GM12873 (cell line): Measurements from ENCODE around the gene MAGI1.

Experiments
- TF ChIP-seq, protein P1 (sequence below): IDR thresholded peaks from 2 replicates; pipeline ENCODE4 v1.5.1; 2012; ENCODE audit warnings: low read depth, mild to moderate bottlenecking, moderate library complexity, low read length, control low read depth; ENCODE audit not compliant: insufficient read depth; ENCODE audit errors: missing control alignments

MAGI1 gene

GRCh38 chr3:65939184-65939583, 99.5 kb downstream of the MAGI1 start:
- TF ChIP-seq, protein P1, sequence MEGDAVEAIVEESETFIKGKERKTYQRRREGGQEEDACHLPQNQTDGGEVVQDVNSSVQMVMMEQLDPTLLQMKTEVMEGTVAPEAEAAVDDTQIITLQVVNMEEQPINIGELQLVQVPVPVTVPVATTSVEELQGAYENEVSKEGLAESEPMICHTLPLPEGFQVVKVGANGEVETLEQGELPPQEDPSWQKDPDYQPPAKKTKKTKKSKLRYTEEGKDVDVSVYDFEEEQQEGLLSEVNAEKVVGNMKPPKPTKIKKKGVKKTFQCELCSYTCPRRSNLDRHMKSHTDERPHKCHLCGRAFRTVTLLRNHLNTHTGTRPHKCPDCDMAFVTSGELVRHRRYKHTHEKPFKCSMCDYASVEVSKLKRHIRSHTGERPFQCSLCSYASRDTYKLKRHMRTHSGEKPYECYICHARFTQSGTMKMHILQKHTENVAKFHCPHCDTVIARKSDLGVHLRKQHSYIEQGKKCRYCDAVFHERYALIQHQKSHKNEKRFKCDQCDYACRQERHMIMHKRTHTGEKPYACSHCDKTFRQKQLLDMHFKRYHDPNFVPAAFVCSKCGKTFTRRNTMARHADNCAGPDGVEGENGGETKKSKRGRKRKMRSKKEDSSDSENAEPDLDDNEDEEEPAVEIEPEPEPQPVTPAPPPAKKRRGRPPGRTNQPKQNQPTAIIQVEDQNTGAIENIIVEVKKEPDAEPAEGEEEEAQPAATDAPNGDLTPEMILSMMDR: no peak

DNA sequence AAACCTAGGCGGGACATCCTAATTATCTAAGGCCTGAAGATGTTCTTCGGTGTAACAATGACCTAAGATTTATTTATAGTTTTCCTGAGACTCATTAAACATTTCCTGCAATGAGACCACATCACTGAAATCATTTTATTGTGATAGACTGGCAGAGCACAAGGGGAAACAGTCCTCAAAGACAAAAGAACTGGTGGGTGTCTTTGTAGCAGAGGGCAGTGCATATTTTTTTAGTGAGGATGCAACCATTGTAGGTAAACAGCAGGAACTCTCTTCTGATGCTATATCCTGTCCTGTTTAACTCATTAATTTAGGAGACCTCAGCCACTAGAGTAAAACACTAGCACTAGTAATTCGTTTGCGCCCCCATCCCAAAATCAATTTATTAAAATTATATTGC, 100.0 kb downstream of the MAGI1 start:
- TF ChIP-seq, protein P1: no peak

DNA sequence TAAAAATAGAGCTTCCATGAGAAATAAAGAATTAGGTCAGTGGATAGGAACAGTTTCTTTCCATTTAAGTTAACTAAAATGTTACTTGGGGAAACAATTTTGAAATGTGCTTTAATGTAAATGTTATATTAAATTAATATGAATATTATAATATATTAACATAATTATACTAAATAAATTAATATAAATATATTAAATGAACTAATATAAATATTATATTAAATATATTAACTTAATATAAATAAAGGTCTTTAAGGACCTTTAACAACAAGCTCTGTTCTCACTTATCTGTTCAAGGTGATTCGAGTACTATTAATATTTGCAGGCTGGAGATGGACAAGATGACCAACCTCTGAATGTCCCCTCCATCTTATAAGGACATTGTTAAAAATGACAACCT, 100.6 kb downstream of the MAGI1 start:
- TF ChIP-seq, protein P1: no peak

- TF ChIP-seq, protein P1: no peak
These were observed 101.6 kb downstream of the MAGI1 start for GRCh38 chr3:65936908-65937638.

DNA sequence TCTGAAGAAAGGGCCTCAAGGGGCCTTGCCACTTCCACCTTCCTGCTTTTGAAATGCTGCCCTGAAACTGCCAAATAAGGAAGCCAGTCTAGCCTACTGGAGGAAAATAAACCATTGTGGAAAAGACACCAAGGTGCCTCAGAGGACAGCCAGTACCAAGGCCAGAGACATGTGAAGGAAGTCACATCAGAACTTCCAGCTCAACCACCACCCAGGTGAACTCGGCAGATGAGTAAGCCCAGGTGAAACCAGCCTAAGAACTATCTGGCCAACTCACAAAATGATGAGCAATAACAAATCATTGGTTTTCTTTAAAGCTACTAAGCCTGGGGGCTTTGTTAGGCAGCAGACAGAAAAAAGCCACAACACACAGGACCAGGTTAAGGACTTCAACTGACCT, 103.0 kb downstream of the MAGI1 start:
- TF ChIP-seq, protein P1: no peak

DNA sequence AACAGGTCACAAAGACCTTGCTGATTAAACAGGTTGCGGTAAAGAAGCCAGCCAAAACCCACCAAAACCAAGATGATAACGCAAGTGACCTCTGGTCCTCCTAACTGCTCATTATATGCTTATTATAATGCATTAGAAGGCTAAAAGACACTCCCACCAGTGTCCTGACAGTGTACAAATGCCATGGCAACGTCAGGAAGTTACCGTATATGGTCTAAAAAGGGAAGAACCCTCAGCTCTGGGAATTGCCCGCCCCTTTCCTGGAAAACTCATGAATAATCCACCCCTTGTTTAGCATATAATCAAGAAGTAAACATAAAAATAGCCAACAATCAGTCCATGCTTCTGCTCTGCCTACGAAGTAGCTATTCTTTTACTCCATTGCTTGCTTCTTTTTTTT, 108.1 kb downstream of the MAGI1 start:
- TF ChIP-seq, protein P1: no peak

DNA sequence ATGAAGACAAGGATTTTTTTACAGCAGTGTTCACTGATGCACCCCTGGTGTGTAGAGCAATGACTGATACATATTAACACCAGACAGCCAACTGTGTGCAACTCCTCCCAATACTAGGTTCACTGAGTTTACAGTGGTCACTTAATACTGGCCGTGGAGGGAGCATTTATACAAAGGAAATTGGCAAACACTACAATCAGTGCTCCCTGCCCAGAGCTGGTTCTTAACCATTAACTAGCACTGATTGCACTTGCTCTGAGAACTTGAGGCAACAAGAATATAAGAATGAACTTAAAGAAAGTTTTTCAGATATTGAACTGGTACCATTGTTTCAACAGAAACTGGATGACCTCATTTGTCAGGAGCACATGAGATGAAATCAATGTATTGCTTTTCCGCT, 110.6 kb downstream of the MAGI1 start:
- TF ChIP-seq, protein P1: no peak
